Measurements from ENCODE around the gene ZNF609.

DNA sequence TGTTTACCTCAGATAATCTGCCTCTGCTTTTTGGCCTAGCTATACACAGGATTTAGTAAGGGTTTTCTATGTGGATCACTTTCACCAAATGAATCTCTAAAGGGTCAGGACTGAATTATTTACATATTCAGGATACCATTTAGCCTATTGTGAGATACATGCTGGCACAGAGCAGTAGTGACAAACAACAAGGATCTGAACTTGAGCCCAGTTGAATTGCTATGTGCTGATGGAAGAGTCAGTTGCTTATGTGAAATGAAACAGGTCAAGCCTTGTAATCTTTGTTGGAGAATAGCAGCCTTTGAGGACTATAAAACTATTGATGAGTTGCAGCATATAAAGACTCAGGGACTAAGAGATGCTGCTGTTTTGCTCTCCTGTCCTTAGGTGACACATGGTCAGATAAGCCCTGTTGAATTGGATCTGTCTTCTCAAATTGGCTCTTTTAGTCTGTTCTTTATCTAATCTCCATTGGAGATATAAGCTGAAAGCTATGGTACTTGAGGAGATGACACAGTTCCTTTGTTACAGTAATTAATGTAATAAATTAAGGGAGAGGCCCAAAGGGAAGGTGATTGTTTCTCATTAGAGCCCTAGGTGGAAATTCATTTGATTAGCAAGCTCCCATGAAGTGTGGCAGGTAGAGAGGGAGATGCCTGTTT, 30.4 kb downstream of the ZNF609 start:
- no peak for TF ChIP-seq TAF1 (IDR thresholded peaks at IDR 0.05; ENCODE audit: borderline replicate concordance, low read depth, low read length)
- TF ChIP-seq POLR2AphosphoS5 (IDR thresholded peaks at IDR 0.05; ENCODE audit: low read depth, low read length) = no peak
- TF ChIP-seq POLR2A (IDR thresholded peaks at IDR 0.05; ENCODE audit: low read depth, low read length) = no peak

Measured in GM12892 (cell line).